ENCODE data around the gene GALNT14.

The GALNT14 gene

DNA sequence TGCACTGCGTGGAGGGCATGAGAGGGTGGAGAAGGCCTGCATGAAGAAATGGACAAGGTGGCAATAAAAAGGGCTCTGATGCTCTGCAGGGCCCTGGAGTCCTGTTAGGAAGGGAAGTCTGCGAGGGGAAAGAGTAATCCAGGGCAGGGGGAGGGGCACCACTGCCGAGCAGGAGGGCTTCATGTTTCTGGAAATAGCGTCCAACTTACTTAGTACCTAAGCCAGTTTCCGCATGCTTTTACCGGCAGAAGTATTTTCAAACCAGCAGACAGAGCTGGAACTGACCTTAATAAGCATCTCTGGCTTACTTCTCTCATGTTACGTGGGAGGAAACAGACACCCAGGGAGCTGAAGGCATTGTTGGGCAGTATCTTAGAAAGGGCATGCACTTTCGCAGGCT lies 156.7 kb downstream of the GALNT14 start:
- TF ChIP-seq GLIS3 (CRISPR knock-in tag; IDR thresholded peaks at IDR 0.05), result no peak
- no peak for TF ChIP-seq POU6F1 (CRISPR knock-in tag; IDR thresholded peaks at IDR 0.05; ENCODE audit: borderline replicate concordance, low read depth)
- no peak for TF ChIP-seq BACH2 (CRISPR knock-in tag; IDR thresholded peaks at IDR 0.05; ENCODE audit: borderline replicate concordance)
- TF ChIP-seq PATZ1 (CRISPR knock-in tag; IDR thresholded peaks at IDR 0.05; ENCODE audit: borderline replicate concordance), result no peak
- no peak for TF ChIP-seq ZFP3 (CRISPR knock-in tag; IDR thresholded peaks at IDR 0.05)
- ATAC-seq, result no peak

DNA sequence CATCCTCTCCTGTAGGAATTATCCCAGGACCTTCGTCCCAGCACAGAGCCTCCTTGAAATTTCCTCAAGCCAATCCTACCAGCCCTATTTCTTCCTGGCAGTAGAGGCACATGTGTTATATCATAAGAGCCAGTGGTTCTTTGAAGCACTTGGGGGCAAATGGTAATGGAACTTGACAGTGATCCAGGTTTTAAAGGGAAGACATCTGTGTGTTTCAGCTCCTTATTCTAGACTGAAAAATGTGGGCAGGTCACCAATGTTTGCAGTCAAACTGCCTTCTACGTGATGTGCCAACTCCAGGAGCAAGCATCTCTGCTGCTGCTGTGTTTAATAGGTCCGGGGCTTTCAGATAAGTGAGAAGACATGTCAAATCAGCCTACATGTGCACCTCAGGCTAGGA lies 157.1 kb downstream of the GALNT14 start:
- no peak for ATAC-seq
- no peak for TF ChIP-seq TOX (CRISPR knock-in tag; IDR thresholded peaks at IDR 0.05; ENCODE audit: borderline replicate concordance)
- TF ChIP-seq ZC3H10 (CRISPR knock-in tag; IDR thresholded peaks at IDR 0.05), result no peak
- TF ChIP-seq PATZ1 (CRISPR knock-in tag; IDR thresholded peaks at IDR 0.05; ENCODE audit: borderline replicate concordance), result no peak
- no peak for TF ChIP-seq ARNTL (CRISPR knock-in tag; IDR thresholded peaks at IDR 0.05; ENCODE audit: borderline replicate concordance, low read depth)
- no peak for TF ChIP-seq ZFP3 (CRISPR knock-in tag; IDR thresholded peaks at IDR 0.05)

DNA sequence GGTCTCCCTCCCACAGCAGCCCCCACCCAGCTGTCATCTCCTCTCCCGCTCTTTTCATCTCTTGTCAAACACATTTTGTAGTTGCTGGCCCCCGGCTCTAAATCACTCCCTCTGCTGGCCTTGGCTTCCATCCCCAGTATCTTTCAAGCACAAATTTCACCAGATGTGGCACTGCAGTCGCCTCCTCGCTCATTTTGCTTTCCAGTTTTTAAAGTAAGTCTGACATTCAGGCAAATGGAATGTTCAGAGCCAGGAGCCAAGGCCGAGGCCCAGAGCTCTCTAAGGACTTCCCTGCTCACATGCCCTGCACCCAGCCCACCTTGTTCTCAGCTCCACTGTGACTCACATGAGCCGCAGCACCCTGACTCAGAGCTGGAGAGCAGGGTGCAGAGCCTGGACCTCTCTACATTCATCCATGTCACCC lies 158.4 kb downstream of the GALNT14 start:
- peak; percentile 40; the same call in 2 of the 3 replicates for ATAC-seq
- TF ChIP-seq GLIS3 (CRISPR knock-in tag; IDR thresholded peaks at IDR 0.05), result no peak
- no peak for TF ChIP-seq POU6F1 (CRISPR knock-in tag; IDR thresholded peaks at IDR 0.05; ENCODE audit: borderline replicate concordance, low read depth)
- TF ChIP-seq ZFP3 (CRISPR knock-in tag; IDR thresholded peaks at IDR 0.05), result no peak
- TF ChIP-seq ZC3H10 (CRISPR knock-in tag; IDR thresholded peaks at IDR 0.05), result no peak
- TF ChIP-seq CREB5 (CRISPR knock-in tag; IDR thresholded peaks at IDR 0.05; ENCODE audit: low read depth), result no peak
- TF ChIP-seq ZNF565 (CRISPR knock-in tag; conservative IDR thresholded peaks at IDR 0.05; ENCODE audit: low read depth), result no peak
- no peak for TF ChIP-seq RARB (CRISPR knock-in tag; IDR thresholded peaks at IDR 0.05)
- no peak for TF ChIP-seq OSR1 (CRISPR knock-in tag; IDR thresholded peaks at IDR 0.05)
- TF ChIP-seq ZNF70 (CRISPR knock-in tag; IDR thresholded peaks at IDR 0.05), result no peak
- TF ChIP-seq, protein P1, sequence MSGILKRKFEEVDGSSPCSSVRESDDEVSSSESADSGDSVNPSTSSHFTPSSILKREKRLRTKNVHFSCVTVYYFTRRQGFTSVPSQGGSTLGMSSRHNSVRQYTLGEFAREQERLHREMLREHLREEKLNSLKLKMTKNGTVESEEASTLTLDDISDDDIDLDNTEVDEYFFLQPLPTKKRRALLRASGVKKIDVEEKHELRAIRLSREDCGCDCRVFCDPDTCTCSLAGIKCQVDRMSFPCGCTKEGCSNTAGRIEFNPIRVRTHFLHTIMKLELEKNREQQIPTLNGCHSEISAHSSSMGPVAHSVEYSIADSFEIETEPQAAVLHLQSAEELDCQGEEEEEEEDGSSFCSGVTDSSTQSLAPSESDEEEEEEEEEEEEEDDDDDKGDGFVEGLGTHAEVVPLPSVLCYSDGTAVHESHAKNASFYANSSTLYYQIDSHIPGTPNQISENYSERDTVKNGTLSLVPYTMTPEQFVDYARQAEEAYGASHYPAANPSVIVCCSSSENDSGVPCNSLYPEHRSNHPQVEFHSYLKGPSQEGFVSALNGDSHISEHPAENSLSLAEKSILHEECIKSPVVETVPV (CRISPR knock-in tag; IDR thresholded peaks at IDR 0.05), result no peak
- no peak for TF ChIP-seq TCF4 (CRISPR knock-in tag; IDR thresholded peaks at IDR 0.05; ENCODE audit: borderline replicate concordance)
- TF ChIP-seq ZNF8 (CRISPR knock-in tag; IDR thresholded peaks at IDR 0.05), result no peak
- TF ChIP-seq ESRRG (CRISPR knock-in tag; IDR thresholded peaks at IDR 0.05), result no peak
- no peak for TF ChIP-seq ARNTL (CRISPR knock-in tag; IDR thresholded peaks at IDR 0.05; ENCODE audit: borderline replicate concordance, low read depth)
- no peak for TF ChIP-seq BACH2 (CRISPR knock-in tag; IDR thresholded peaks at IDR 0.05; ENCODE audit: borderline replicate concordance)
- no peak for TF ChIP-seq SNAI2 (CRISPR knock-in tag; IDR thresholded peaks at IDR 0.05)
- no peak for TF ChIP-seq TOX (CRISPR knock-in tag; IDR thresholded peaks at IDR 0.05; ENCODE audit: borderline replicate concordance)
